Measurements from ENCODE around the gene SPECC1. TPM values are rescaled to one million over a fixed set of nuclear protein-coding genes. Genes with fewer than 3 reads are reported as not detected.

Gene SPECC1
- total RNA-seq, 1 experiment from 2014 or later, result 46.4 TPM

DNA sequence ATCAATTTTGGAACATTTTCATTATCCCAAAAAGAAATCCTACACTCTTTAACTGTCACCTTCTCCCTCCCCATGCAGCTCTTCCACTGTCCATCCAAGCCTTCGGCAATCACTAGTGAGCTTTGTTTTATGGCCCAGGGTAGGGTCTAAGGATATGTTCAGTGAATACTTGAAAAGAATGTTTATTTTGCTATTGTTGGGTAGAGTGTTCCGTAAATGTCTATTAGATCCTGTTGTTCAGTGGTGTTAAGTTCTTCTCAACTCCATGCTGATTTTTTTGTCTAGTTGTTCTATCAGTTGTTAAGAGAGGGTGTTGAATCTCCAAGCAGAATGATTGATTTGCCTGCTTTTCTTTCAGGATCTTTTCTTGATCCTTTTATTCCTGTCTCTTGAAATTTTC, 29.9 kb downstream of the SPECC1 start:
- H3K4me3 ChIP-seq (ENCODE audit: low read length), result no peak overlapping the region
- H3K27me3 ChIP-seq (ENCODE audit: low read length), result no peaks in the 10 kb centered on the region
- no peak overlapping the region for H3K4me2 ChIP-seq (ENCODE audit: low read length)
- no TSS peak for BruUV-seq (replicated peaks)
- H3K9me3 ChIP-seq (ENCODE audit: low read length), result no peaks in the 10 kb centered on the region
- H4K20me1 ChIP-seq (ENCODE audit: low read length), result no peaks in the 10 kb centered on the region
- no peaks in the 10 kb centered on the region for H3K4me1 ChIP-seq (ENCODE audit: insufficient read depth, low read length)
- no peak for ATAC-seq
- no peak overlapping the region for H3K9ac ChIP-seq (ENCODE audit: low read length)
- intact Hi-C loops (cut with micrococcal nuclease), result no loop called here
- no peak overlapping the region for H2AFZ ChIP-seq (ENCODE audit: low read length)
- H3K27ac ChIP-seq (ENCODE audit: low read length), result no peak overlapping the region
- no peaks in the 10 kb centered on the region for H3K79me2 ChIP-seq (ENCODE audit: low read length)
- no peaks in the 10 kb centered on the region for H3F3A ChIP-seq (ENCODE audit: low read length, unreplicated experiment)
- DNase-seq, result no peak
- CTCF ChIA-PET, result no interaction called here
- TF ChIP-seq EZH2phosphoT487 (IDR thresholded peaks at IDR 0.05; ENCODE audit: borderline replicate concordance, low read length) (no peak), EZH2 (IDR thresholded peaks at IDR 0.05; ENCODE audit: low read length, unreplicated experiment) (no peak)
- TF ChIP-seq, protein P1, sequence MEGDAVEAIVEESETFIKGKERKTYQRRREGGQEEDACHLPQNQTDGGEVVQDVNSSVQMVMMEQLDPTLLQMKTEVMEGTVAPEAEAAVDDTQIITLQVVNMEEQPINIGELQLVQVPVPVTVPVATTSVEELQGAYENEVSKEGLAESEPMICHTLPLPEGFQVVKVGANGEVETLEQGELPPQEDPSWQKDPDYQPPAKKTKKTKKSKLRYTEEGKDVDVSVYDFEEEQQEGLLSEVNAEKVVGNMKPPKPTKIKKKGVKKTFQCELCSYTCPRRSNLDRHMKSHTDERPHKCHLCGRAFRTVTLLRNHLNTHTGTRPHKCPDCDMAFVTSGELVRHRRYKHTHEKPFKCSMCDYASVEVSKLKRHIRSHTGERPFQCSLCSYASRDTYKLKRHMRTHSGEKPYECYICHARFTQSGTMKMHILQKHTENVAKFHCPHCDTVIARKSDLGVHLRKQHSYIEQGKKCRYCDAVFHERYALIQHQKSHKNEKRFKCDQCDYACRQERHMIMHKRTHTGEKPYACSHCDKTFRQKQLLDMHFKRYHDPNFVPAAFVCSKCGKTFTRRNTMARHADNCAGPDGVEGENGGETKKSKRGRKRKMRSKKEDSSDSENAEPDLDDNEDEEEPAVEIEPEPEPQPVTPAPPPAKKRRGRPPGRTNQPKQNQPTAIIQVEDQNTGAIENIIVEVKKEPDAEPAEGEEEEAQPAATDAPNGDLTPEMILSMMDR (conservative IDR thresholded peaks at IDR 0.05; ENCODE audit: low read depth, low read length), result no peak
- no peaks in the 10 kb centered on the region for H3K9me2 ChIP-seq (replicated peaks; ENCODE audit: low read length)
- POLR2A ChIA-PET (ENCODE audit: unreplicated experiment), result no interaction called here
- no peaks in the 10 kb centered on the region for H3K36me3 ChIP-seq (ENCODE audit: low read depth, low read length)

DNA sequence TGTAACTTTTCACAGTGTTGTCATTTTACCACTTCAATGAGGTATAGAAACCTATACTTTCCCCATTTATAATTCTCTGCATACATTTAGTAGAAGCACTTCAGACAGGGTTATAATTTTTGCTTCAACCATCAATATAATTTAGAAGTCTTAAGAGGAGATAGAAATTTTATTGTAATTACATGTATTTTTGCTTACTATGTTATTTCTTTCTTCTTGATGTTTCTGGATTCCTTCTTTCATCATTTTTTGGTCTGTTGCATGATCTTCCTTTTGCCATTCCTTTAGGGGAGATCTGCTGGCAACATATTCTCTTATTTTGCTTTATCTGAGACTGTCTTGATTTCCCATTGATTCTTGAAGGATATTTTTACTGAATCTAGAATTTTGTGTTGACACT, 31.1 kb downstream of the SPECC1 start:
- no peak for TF ChIP-seq EZH2phosphoT487 (IDR thresholded peaks at IDR 0.05; ENCODE audit: borderline replicate concordance, low read length)
- TF ChIP-seq, protein P1 (conservative IDR thresholded peaks at IDR 0.05; ENCODE audit: low read depth, low read length), result no peak
- no peak for TF ChIP-seq EZH2 (IDR thresholded peaks at IDR 0.05; ENCODE audit: low read length, unreplicated experiment)
- H3K4me2 ChIP-seq (ENCODE audit: low read length), result no peak overlapping the region
- CTCF ChIA-PET, result no interaction called here
- no peaks in the 10 kb centered on the region for H3K9me2 ChIP-seq (replicated peaks; ENCODE audit: low read length)
- H3K4me3 ChIP-seq (ENCODE audit: low read length), result no peak overlapping the region
- intact Hi-C loops (cut with micrococcal nuclease), result no loop called here
- DNase-seq (no peak), ATAC-seq (no peak)
- no peak overlapping the region for H3K27ac ChIP-seq (ENCODE audit: low read length)
- no peaks in the 10 kb centered on the region for H3K9me3 ChIP-seq (ENCODE audit: low read length)
- no peaks in the 10 kb centered on the region for H3F3A ChIP-seq (ENCODE audit: low read length, unreplicated experiment)
- H3K4me1 ChIP-seq (ENCODE audit: insufficient read depth, low read length), result no peaks in the 10 kb centered on the region
- no peaks in the 10 kb centered on the region for H3K36me3 ChIP-seq (ENCODE audit: low read depth, low read length)
- no TSS peak for BruUV-seq (replicated peaks)
- no peaks in the 10 kb centered on the region for H3K27me3 ChIP-seq (ENCODE audit: low read length)
- H3K79me2 ChIP-seq (ENCODE audit: low read length), result no peaks in the 10 kb centered on the region
- POLR2A ChIA-PET (ENCODE audit: unreplicated experiment), result no interaction called here
- H4K20me1 ChIP-seq (ENCODE audit: low read length), result no peaks in the 10 kb centered on the region
- H2AFZ ChIP-seq (ENCODE audit: low read length), result no peak overlapping the region
- no peak overlapping the region for H3K9ac ChIP-seq (ENCODE audit: low read length)

DNA sequence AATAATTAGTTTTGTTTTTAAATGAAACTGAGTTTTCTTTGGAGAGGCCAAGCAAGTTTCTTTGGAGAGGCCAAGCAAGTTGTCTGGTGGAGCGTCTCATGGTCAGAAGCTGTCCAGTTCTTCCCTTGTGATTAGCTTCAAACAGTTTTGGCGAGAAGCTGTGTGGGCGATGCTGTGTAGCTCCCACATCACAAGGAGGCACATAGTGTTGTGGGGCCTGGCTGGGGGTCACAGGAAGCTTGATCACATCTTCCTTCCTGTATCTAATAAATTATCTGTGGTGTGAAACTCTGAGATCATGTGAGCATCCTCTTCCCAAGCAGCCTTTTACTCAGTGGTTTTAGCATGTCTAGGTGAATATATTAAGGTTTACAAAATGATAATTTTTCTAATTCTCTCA, 33.9 kb downstream of the SPECC1 start:
- H3K4me2 ChIP-seq (ENCODE audit: low read length), result no peak overlapping the region
- H3K4me3 ChIP-seq (ENCODE audit: low read length), result no peak overlapping the region
- H4K20me1 ChIP-seq (ENCODE audit: low read length), result no peaks in the 10 kb centered on the region
- DNase-seq, result no peak
- no TSS peak for BruUV-seq (replicated peaks)
- intact Hi-C loops (cut with micrococcal nuclease), result no loop called here
- no peaks in the 10 kb centered on the region for H3K36me3 ChIP-seq (ENCODE audit: low read depth, low read length)
- TF ChIP-seq EZH2phosphoT487 (IDR thresholded peaks at IDR 0.05; ENCODE audit: borderline replicate concordance, low read length), result no peak
- TF ChIP-seq, protein P1 (conservative IDR thresholded peaks at IDR 0.05; ENCODE audit: low read depth, low read length), result no peak
- no peaks in the 10 kb centered on the region for H3K4me1 ChIP-seq (ENCODE audit: insufficient read depth, low read length)
- H3K9ac ChIP-seq (ENCODE audit: low read length), result no peak overlapping the region
- H3K9me2 ChIP-seq (replicated peaks; ENCODE audit: low read length), result no peaks in the 10 kb centered on the region
- no peaks in the 10 kb centered on the region for H3F3A ChIP-seq (ENCODE audit: low read length, unreplicated experiment)
- no peak overlapping the region for H3K27ac ChIP-seq (ENCODE audit: low read length)
- no peak overlapping the region for H2AFZ ChIP-seq (ENCODE audit: low read length)
- no peaks in the 10 kb centered on the region for H3K9me3 ChIP-seq (ENCODE audit: low read length)
- no peaks in the 10 kb centered on the region for H3K79me2 ChIP-seq (ENCODE audit: low read length)
- no peaks in the 10 kb centered on the region for H3K27me3 ChIP-seq (ENCODE audit: low read length)
- no peak for ATAC-seq
- ChIA-PET CTCF (no interaction called here), POLR2A (ENCODE audit: unreplicated experiment) (no interaction called here)

Measured in PC-3 (cell line).